H1 (cell line): Measurements from ENCODE around the gene RAB40C. TPM values are rescaled to one million over a fixed set of nuclear protein-coding genes. Genes with fewer than 3 reads are reported as not detected.

Experiments used
- BACH1 ChIP-seq: IDR thresholded peaks from 2 replicates; pipeline ENCODE4 v1.6.1; 2012; ENCODE audit warnings: low read length, improper control_type of control experiment
- CREB1 ChIP-seq: IDR thresholded peaks from 2 replicates; pipeline ENCODE4 v1.6.1; 2012; ENCODE audit warnings: inconsistent platforms
- EGR1 ChIP-seq: IDR thresholded peaks from 2 replicates; pipeline ENCODE4 v1.6.1; 2011; ENCODE audit warnings: low read depth, low read length, borderline replicate concordance
- HDAC2 ChIP-seq, 2 experiments: fragments of 300-600 bp in 1 of 2; sonication (generic) in 1 of 2; IDR thresholded peaks; 2 replicates each; pipeline ENCODE4 v1.6.1; 2011 to 2012; ENCODE audit warnings: low read depth in 2 of 2, low read length in 2 of 2, mild to moderate bottlenecking in 2 of 2, moderate library complexity in 2 of 2, borderline replicate concordance in 1 of 2, inconsistent platforms in 1 of 2
- KDM1A ChIP-seq: fragments of 200-600, 300-600 bp; sonication (generic); IDR thresholded peaks from 2 replicates; pipeline ENCODE4 v1.7.1; 2016; ENCODE audit warnings: mild to moderate bottlenecking, low read length, borderline replicate concordance
- MAX ChIP-seq: IDR thresholded peaks from 2 replicates; pipeline ENCODE4 v1.6.1; 2012; ENCODE audit warnings: inconsistent platforms
- POU5F1 ChIP-seq: IDR thresholded peaks from 2 replicates; pipeline ENCODE4 v1.6.1; 2011; ENCODE audit warnings: low read depth, mild to moderate bottlenecking, low read length, moderate library complexity
- RFX5 ChIP-seq: IDR thresholded peaks from 2 replicates; pipeline ENCODE4 v1.6.1; 2011; ENCODE audit warnings: low read depth, low read length, improper control_type of control experiment, borderline replicate concordance
- RXRA ChIP-seq: IDR thresholded peaks from 2 replicates; pipeline ENCODE4 v1.6.1; 2011; ENCODE audit warnings: low read depth, mild to moderate bottlenecking, low read length, moderate library complexity; ENCODE audit not compliant: insufficient read depth
- polyA plus RNA-seq, 7 experiments: library from polyadenylated mRNA; depleted of rRNA in 3 of 7; stranded (reverse) in 5 of 7; unstranded in 2 of 7; fragments of >200 nt in 5 of 7; fragments of 200-250 nt in 2 of 7; gene quantifications; 1 replicate in 5 of 7; 2 replicates in 1 of 7; 4 replicates in 1 of 7; pipeline versions ENCODE4 v1.2.1 to v1.2.3, GENCODE V29; 2011 to 2013; ENCODE audit warnings: missing spikeins in 2 of 7, mixed read lengths in 2 of 7
- total RNA-seq: library from RNA; stranded (reverse); fragmentation: NEBNext Ultra II Directional; extraction: Animal tissue kit (Norgen Biotek cat#: 25700); gene quantifications from 2 replicates; pipeline ENCODE4 v1.2.1, GENCODE V29; 2021

The RAB40C gene
- total and polyA plus RNA-seq, 2 of the 8 experiments (the other 6 are each of a cell fraction or from before 2014, with no cell fraction given): 13.9 to 15.6 TPM

- TF ChIP-seq EGR1 (no peak), RFX5 (no peak), MAX (no peak), KDM1A (no peak), CREB1 (no peak), HDAC2 (IDR thresholded peaks at IDR 0.05; ENCODE audit: borderline replicate concordance in 1 of 2, low read depth in 2 of 2, low read length in 2 of 2) (no peak), POU5F1 (no peak), BACH1 (no peak), RXRA (no peak)
These were observed 38.7 kb upstream of the RAB40C start (continued) for GRCh38 chr16:551210-551609.
